Measurements from ENCODE around the gene COX4I1.
A peak's percentile ranks its signal among the peaks of the same experiment; 100 is the strongest.

COX4I1 gene

GRCh38 chr16:85768199-85768598 lies 31.3 kb upstream of the COX4I1 start:
- DNase-seq: no peak

- DNase-seq: no peak
Observed at GRCh38 chr16:85770741-85771140, 28.8 kb upstream of the COX4I1 start.

GRCh38 chr16:85773044-85773443 lies 26.5 kb upstream of the COX4I1 start:
- no peak for DNase-seq

GRCh38 chr16:85774136-85774535 lies 25.4 kb upstream of the COX4I1 start:
- DNase-seq: no peak

GRCh38 chr16:85774811-85775210 lies 24.7 kb upstream of the COX4I1 start:
- DNase-seq: no peak

GRCh38 chr16:85777583-85778310 lies 21.7 kb upstream of the COX4I1 start:
- DNase-seq: no peak

GRCh38 chr16:85778873-85779272 lies 20.6 kb upstream of the COX4I1 start:
- no peak for DNase-seq

GRCh38 chr16:85780281-85780680 lies 19.2 kb upstream of the COX4I1 start:
- no peak for DNase-seq

GRCh38 chr16:85781156-85781555 lies 18.3 kb upstream of the COX4I1 start:
- DNase-seq: no peak

GRCh38 chr16:85781695-85782370 lies 17.7 kb upstream of the COX4I1 start:
- DNase-seq: no peak

- no peak for DNase-seq
Observed at GRCh38 chr16:85782451-85782850, 17.0 kb upstream of the COX4I1 start.

GRCh38 chr16:85783441-85783840 lies 16.1 kb upstream of the COX4I1 start:
- no peak for DNase-seq

GRCh38 chr16:85784813-85785212 lies 14.7 kb upstream of the COX4I1 start:
- no peak for DNase-seq

GRCh38 chr16:85785927-85786326 lies 13.6 kb upstream of the COX4I1 start:
- DNase-seq: no peak

GRCh38 chr16:85788819-85789218 lies 10.7 kb upstream of the COX4I1 start:
- no peak for DNase-seq

GRCh38 chr16:85789773-85790172 lies 9.7 kb upstream of the COX4I1 start:
- no peak for DNase-seq

- DNase-seq: no peak
Observed at GRCh38 chr16:85793662-85794298, 5.7 kb upstream of the COX4I1 start.

GRCh38 chr16:85794696-85795095 lies 4.8 kb upstream of the COX4I1 start:
- no peak for DNase-seq

GRCh38 chr16:85796152-85796551 lies 3.3 kb upstream of the COX4I1 start:
- DNase-seq: no peak

GRCh38 chr16:85796599-85796998 lies 2.9 kb upstream of the COX4I1 start:
- DNase-seq: no peak

- no peak for DNase-seq
Observed at GRCh38 chr16:85798283-85798776, 1.2 kb upstream of the COX4I1 start.

- peak in 1 of 2 donors; percentile 20 for DNase-seq
Observed at GRCh38 chr16:85798901-85799496, 496 bp upstream of the COX4I1 start.

- DNase-seq: peak; percentile 29 to 35
Observed at GRCh38 chr16:85800321-85800669, 800 bp downstream of the COX4I1 start.

GRCh38 chr16:85803570-85803969 lies 4.1 kb downstream of the COX4I1 start:
- no peak for DNase-seq
